NCI-H2029 (cell line): ENCODE data around the gene RNF11.

Source experiments
- DNase-seq: peaks from one replicate; lab custom pipeline; 2025; lab: John Stamatoyannopoulos, UW

RNF11 gene

DNA sequence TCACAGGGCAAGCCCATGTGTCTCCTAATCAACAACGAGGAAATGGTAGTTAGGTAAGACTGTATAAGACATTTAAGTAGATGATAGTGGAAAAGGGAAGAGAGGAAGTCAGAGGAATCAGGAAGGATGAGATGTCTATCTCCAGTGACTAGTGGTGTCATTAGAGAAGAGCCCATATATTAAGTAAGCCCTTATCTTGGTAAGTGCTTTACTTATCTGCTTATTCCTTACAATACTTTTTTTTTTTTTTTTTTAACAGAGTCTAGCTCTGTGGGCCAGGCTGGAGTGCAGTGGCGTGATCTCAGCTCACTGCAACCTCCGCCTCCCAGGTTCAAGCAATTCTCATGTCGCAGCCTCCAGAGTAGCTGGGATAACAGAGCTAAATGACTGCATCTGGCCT is 29.5 kb downstream of the RNF11 start:
- DNase-seq = no peak

DNA sequence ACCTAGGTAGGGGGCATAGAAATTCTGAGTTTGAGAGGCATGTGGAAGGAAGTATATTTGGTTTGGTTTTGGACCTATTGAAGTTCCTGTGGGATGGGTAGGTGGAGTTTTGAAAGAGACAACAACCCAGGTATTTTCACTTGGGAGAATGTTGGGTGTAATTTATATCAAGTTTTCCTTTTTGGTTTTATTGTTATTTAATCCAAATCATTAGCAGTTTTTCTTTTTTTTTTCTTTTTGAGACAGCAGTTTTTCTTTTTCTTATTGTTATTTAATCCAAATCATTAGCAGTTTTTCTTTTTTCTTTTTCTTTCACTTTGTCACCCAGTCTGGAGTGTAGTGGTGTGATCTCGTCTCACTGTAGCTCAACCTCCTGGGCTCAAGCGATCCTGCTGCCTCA is 30.1 kb downstream of the RNF11 start:
- DNase-seq = no peak

DNA sequence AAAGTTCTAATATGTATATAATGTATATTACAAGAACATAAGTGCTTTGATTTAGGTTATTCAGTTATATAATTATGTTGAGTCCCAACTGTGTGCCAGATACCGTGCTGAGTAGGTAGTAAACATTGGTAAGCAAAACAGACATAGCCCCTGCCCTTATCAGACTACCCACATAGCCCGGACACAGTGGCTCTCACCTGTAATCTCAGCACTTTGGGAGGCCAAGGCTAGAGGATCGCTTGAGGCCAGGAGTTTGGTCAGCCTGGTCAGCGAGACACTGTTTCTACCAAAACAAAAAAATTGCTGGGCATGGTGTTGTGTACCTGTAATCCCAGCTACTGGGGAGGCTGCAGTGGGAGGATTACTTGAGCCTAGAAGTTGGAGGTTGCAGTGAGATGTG is 30.7 kb downstream of the RNF11 start:
- no peak for DNase-seq

DNA sequence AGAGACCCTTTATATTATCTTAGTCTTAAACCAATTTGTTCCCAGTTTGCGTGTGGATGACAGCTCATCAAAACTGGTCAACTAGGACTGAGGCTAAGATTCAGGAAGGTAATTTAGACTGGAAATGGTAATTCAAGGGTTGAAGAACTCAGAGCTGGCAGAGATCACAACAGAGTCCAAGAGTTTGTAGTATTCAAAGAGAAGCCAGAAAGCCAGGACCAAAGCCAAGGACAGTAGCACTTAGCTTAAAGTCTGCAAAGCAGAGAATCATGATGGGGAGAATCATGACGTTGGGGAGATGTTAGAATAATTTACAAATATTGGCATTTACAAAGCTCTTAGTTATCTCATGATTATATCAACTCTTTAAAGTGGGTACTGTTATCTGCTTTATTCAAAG is 32.6 kb downstream of the RNF11 start:
- DNase-seq = no peak

DNA sequence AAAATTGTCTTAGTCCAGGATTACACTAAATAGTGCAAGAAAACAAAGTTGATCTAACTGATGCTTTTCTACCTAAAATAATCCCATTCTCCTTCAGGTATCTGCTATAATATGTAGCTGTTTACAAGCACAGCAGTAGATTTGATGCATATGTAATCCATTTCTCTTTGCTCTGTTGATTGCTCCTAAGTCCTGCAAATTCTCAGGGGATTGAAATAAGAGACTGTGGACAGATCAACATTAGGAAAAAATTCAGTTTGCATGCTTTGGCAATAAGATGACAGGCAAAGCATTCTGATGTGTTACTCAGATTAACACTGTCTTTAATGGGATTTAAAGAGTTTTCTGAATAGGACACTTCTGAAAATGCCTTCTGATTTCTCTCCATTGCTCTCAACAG is 34.7 kb downstream of the RNF11 start:
- no peak for DNase-seq

DNA sequence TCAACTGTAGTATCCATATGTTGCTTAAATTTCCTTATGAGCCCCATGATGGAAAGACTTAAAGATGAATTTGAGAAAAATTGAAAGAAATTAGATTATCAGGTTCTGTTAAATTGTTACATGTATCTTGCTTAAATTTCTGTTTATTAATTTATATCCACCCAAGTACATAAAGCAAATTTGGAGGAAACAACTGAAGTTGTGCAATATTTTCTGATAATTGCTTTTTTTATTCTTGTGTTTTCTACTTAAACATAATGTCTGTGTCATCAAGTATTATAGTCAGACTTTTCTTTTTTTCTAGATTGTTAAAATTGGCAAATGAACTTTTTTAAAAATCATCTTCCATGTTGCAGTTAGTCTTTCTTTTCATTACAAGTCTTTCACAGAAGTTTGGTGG is 36.8 kb downstream of the RNF11 start:
- no peak for DNase-seq

DNA sequence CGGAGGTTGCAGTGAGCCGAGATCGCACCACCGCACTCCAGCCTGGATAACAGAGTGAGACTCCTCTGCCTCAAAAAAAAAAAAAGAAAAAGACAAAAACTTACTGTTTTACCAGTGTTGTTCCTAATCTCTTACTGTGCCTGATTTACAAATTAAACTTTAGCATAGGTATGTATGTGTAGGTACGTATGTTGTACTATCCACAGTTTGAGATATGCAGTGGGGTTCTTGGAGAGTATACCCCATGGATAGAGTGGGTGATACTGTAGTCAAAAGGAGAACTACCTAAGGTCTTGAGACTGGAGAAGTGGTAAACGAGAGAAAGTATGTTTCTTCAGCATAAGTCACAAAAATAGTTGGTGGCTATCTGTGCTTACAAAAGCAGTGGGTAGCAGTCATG is 38.6 kb downstream of the RNF11 start:
- DNase-seq = no peak

DNA sequence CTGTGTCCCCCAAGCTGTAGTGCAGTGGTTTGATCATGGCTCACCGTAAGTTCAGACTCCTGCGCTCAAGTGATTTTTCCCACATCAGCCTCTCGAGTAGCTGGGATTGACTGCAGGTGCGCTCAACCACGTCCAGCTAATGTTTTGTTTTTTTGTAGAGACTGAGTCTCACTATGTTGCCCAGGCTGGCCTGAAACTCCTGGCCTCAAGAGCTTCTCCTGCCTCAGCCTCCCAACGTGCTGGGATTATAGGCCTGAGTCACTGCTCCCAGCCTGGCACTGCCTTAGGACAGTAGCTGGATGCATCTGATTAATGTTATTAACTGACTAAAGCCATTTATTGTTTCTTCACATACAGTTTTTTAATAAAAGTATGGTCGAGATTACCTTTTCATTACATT is 40.2 kb downstream of the RNF11 start:
- DNase-seq = no peak

DNA sequence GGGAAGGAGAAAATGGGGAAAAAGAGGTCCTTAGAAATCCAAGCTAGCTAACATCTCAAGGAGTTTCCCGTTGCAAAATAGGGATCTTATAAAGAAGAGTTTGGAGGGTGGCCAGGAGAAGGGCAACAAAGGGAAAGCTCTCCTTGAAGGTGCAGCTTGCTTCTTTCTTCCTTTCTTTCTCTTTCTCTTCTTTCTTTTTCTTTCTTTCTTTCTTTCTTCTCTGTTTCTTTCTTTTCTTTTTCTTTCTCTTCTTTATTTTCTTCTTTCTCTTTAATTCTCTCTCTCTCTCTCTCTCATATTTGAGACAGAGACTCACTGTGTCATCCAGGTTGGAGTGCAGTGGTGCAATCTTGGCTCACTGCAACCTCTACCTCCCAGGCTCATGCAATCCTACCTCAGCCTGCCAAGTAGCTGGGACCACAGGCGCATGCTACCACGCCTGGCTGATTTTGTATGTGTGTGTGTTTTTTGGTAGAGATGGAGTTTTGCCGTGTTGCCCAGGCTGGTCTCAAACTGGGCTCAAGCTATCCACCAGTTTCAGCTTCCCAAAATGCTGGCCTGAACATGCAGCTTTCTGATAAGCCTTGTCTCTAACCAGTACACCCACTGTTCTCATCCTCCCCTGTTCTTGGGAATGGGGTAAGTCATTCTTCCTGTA is 44.4 kb downstream of the RNF11 start:
- DNase-seq = no peak

DNA sequence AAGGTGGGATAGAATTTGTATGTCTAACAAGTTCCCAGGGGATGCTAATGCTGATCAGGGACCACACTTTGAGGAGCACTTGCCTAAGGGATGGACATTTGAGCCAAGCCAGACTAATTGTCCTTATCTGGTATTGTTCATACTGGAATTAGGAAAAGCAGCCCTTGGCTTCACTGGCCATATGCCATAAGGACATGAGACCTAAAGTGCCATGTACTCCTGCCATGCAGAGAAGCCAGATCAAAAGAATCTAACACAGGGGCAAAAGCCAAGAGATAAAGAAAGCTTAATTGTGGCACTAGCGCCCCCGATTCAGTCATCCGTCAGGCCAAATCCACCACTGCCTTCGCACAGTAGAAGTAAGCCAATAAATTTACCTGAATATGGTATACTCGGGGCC is 45.7 kb downstream of the RNF11 start:
- DNase-seq = peak; percentile 38

DNA sequence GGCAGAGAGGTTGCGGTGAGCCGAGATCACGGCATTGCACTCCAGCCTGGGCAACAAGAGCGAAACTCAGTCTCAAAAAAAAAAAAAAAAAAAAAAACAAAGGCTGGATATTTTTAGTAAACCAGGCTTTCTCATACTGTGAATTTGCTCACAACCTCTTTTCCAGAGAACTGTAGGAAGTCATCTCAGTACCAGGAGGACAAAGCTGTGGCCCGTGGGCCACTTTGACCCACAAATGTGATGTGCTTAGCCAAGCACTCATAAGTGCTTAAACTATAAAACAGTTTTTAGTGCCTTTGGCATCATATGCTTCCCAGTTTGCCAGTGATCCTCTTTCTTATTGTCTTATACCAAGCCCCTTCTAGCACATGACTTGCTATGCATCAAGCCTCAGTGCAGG is 46.5 kb downstream of the RNF11 start:
- no peak for DNase-seq

DNA sequence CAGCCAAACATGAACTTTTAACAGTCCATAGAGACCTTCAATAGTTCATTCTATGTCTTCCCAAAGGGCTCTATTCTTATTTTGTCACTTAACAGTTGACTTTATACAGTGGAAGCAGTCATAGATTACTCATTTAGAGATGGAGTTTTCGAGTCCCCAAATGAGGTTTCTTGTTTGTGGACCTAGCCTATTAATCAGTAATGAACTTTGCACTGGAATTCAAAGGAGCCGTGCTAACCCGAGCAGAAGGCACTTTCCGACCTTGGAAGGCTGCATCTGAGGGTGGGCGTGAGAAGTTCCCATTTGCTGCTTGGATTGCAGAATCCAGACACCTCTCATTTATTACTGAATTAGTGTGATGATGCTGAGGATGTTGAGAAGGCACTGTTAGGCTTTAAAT is 47.9 kb downstream of the RNF11 start:
- DNase-seq = no peak

DNA sequence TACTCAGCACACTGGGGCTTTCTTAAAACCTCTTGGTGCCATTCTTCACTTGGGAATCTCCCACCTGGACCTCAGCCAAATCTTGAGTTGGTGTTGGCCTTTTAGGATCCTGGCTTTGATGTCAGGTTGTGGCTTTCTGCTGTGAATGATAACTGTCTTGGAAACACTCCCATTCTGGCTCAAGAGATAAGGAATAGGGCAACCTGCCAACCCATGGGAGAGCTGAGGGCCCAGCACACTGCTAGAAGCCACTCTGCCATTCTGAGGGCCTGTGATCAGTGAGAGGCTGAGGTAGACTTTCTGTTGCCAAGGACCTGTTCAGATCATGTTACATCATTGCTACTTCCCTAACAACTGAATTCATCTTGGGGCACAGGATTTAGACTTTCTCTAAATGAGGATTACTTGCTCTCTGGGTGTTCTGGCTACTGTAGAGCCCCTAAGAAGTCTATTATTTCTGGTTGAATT is 48.4 kb downstream of the RNF11 start:
- DNase-seq = peak; percentile 99

DNA sequence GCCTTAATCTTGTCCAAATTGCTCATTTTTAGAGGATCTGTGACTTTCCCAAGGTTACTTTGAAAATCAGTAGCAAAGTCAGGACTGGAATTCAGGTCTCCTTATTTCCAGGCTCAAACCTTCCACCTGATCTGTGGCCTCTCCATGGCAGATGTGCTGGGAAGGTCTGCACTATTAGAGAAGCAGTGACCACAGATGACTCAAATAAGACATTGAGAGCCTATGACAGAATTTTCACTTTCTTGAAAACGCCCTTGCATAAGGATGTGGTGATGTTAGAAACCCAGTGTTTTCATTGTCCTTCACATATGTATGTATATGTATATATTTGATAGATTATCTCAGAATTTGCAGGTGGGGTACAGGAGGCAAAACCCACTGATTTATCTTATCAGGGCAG is 49.0 kb downstream of the RNF11 start:
- DNase-seq = no peak

DNA sequence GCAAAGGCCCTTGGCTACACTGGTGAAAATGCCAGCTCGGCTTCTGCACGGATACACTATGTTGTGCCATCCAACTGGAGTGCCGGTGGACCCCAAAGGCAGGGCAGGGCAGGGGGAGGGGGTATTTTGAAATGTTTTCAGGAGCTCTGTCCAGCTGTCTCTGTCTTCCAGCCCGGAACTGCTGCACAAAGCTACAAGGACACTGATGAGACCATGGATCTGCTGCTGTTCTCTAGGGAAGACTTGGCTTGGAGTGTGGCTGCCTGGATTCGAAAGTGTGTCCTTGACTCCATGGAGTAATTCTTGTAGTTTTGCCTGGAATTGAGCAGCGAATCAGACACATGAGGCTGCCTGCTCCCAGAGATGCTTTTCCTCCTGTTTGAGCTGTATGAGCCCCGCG is 51.9 kb downstream of the RNF11 start:
- DNase-seq = no peak

DNA sequence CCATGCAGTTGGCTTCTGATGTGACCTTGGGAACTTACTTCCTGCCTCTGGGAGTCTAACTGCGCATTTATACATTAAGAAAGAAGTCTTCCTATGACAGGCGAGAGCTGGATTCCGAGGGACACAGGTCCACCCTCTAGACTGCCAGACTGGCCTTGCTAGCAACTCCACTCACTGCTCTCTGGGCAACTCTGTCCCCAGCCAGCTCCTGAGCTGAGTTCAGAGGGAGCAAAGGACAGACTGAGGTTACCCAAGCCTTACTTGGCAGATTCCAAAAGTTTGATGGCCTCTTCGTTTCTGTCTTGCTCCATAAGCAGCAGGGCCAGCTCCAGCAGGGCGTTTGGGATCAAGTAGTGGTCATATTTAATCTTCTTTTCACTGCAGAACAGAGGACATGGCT is 52.5 kb downstream of the RNF11 start:
- no peak for DNase-seq

DNA sequence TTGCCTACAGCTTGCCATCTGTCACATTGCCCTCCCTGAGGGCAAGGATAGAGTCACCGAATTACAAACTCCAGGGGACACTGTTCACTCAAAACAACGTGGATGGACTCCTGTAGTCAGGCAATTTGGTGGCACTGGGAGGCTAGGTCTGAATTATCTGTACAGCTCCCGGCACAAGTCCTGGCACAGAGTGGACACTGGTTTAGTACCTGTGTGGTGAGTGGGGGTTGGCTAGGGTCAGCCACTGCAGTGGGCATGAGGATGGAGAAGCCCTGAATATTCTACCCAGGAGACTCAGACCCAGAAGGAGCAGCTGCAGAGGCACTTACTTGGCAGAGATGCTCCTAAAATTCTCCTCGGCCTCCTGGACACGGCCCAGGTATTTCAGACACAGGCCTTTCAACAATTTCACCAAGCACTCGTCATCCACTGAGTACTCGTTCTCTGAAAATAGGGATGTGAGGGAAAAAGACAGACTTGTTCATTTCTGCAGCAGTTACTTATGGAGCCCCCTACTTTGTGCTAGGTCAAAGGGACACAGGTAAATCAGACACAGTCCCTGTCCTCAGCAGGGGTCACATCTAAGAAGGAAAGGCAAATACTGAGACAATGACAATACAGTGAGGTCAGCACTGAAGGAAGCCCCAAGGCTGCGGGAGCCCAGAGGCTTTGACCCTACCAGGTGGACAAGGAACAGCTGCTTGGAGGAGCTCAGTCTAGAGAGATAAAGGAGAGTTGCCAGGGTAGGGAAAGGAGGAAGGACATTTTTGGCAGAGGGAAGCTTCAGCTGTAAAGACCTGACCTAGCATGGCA is 53.8 kb downstream of the RNF11 start:
- no peak for DNase-seq

DNA sequence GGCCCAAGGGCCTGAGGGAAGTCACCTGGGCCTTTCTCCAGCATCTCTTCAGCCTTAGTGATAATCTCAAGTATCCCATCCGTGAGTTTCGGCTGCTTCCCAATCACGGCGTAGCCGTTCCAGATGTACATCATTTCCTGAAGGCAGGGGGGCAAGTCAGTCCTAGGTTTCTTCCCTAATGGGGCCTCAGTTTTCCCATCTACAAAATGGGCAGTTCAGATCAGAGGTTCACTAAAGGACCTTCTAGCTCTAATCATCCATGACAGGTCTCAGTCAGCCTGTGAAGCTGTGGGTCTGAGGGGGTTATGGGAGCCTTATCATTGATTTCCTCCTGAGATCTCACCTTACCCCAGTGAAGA is 54.4 kb downstream of the RNF11 start:
- no peak for DNase-seq

DNA sequence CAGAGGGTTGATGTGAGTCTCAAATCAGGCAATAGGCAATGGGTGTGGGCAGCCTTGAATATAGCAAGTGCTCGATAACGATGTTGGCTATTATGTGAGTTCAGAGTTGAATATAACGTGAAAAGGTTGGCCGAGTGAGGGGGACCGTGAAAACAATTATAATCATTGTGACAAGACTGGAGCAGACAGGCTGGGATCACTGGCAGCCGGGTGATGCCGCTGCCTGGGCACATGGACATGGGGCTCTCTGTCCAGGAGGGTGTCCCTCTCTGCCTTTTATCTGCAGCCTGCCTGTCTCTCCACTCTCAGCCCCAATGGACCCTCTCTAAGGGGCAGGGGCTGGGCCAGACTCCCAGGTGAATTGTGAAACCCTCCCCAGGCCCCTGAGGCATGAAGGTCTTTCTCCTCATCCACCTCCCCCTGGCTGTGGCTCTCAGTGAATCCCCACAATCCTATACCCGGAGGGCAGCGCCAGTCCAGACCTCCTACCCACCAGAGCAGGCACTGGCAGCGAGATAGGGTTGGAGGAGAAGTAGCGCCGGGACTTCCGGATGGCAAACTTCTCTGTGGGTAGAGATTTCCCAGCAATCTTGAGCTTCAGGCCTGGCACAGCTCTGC is 57.9 kb downstream of the RNF11 start:
- DNase-seq = no peak

DNA sequence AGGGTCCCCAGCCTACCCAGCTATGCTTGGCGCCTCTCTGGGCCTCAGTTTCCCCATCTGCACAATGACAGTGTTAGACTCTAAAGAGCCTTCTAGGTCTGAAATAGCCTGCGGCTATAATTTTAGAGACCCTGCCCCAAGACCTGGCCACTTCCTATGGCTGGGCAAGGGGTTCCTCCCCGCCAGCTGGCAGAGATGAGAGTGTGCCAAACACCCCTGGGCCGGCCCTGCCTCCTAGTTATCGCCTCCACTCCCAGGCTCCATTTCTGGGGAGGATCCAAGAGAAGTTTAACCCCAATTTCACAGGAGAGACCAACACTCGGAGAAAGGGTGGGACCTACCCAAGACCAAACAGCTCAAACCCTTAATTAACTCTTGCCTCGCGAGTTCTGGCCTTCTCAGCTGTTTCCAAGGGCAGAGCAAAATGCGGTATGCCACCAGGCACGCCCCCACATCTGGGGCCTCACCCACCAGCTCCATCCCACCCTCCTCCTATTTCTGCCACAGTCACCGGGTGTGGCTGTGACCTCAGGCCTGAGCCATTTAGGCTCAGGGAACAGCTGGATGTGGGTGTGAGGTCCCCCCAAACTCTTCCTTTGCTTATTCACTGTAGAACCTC is 58.6 kb downstream of the RNF11 start:
- DNase-seq = no peak

DNA sequence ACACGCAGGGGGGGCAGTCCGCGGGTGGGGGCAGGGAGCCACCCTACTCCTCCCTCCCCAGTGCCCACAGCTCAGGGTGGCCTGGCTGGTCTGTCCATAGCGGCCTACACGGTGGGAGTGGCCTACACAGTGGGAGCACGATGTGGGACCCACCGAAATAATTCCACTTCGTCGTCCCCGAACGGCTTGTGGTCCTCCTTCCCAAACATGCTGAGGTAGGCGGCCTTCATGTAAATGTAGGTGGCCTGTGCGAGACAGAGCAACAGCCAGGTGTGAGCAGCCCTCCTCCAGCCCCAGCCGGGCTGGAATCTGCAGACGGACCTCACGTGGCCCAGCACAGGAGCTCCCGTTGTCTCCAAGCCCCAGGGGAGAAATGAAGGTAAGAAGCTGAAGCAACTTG is 59.9 kb downstream of the RNF11 start:
- no peak for DNase-seq

DNA sequence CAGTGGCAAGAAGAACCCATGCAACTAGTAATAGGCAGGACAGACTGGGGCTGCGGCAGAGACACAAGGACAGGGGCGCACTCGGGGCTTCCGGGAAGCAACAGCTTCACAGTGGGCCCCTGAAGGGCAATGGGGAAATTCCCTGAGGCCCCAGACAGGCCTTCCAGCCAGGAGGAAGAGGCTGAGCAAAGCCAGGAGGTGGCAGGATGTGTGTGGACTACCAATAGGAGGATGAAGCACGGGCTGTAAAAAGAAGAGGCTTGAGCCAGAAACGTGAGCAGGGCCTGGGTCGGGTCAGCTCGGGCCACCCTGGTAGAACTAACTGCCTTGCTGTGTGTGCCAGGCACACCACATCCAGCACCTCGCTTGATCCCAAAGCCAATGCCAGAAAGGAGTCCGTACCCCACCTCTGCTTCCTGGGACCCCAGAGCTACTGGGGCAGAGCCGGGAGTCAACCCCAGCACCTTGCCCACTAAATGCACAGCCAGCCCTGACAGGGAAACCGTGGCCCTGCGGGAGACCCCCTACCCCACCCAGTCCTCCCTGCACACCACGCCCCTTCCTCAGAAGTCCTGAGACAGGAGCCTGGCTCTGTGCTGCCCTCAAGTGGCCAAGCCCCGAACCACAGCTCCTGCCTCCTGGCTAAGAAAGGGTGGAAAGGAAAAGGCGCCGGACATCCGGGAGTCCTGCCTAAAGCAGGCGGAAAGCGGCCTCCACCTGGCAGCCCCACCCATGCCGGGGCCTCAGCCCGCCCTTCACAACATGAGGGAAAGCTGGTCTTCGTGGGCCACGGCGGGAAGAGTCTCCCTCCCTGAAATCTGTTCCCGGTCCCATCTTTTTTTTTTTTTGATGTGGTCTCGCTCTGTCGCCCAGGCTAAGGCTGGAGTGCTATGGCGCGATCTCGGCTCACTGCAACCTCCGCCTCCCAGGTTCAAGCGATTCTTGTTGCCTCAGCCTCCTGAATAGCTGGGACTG is 60.6 kb downstream of the RNF11 start:
- DNase-seq = peak; percentile 97
